H9 (cell line): ENCODE measurements around the gene RAPH1. TPM values are rescaled to one million over a fixed set of nuclear protein-coding genes. Genes with fewer than 3 reads are reported as not detected.

Source experiments
- DNase-seq: peaks from one replicate; pipeline ENCODE4 v3.0.0-alpha.2; 2017
- H2AFZ ChIP-seq: one replicate; pipeline ENCODE4 v1.6.1; 2013; ENCODE audit warnings: mild to moderate bottlenecking, low read length, control low read depth, moderate library complexity
- H2AK5ac ChIP-seq: 2 replicates; pipeline ENCODE4 v1.6.1; 2013; ENCODE audit warnings: low read length, control low read depth, mixed read lengths; ENCODE audit not compliant: insufficient read length
- H2BK120ac ChIP-seq: one replicate; pipeline ENCODE4 v1.6.1; 2013; ENCODE audit warnings: low read depth, mild to moderate bottlenecking, low read length, control low read depth, inconsistent platforms; ENCODE audit not compliant: poor library complexity, severe bottlenecking
- H2BK12ac ChIP-seq: 2 replicates; pipeline ENCODE4 v1.6.1; 2013; ENCODE audit warnings: low read length, control low read depth, mixed read lengths, low read depth; ENCODE audit not compliant: insufficient read length
- H2BK15ac ChIP-seq: 2 replicates; pipeline ENCODE4 v1.6.1; 2013; ENCODE audit warnings: low read depth, low read length, control low read depth
- H2BK20ac ChIP-seq: one replicate; pipeline ENCODE4 v1.6.1; 2013; ENCODE audit warnings: low read depth, mild to moderate bottlenecking, low read length, control low read depth, inconsistent platforms; ENCODE audit not compliant: poor library complexity, severe bottlenecking
- H2BK5ac ChIP-seq: 2 replicates; pipeline ENCODE4 v1.6.1; 2013; ENCODE audit warnings: low read length, control low read depth, mixed read lengths; ENCODE audit not compliant: insufficient read length
- H3K14ac ChIP-seq: 2 replicates; pipeline ENCODE4 v1.6.1; 2013; ENCODE audit warnings: low read length, control low read depth; ENCODE audit not compliant: insufficient read depth
- H3K18ac ChIP-seq: 2 replicates; pipeline ENCODE4 v1.6.1; 2013; ENCODE audit warnings: low read depth, mild to moderate bottlenecking, mixed read lengths, low read length, control low read depth; ENCODE audit not compliant: insufficient read length
- H3K23ac ChIP-seq: 2 replicates; pipeline ENCODE4 v1.6.1; 2013; ENCODE audit warnings: low read length, control low read depth, mixed read lengths, low read depth; ENCODE audit not compliant: insufficient read length
- H3K23me2 ChIP-seq: 2 replicates; pipeline ENCODE4 v1.6.1; 2013; ENCODE audit warnings: low read depth, mild to moderate bottlenecking, mixed read lengths, low read length, control low read depth; ENCODE audit not compliant: insufficient read length, poor library complexity, severe bottlenecking
- H3K27ac ChIP-seq: 2 replicates; pipeline ENCODE4 v1.5.1; 2013; ENCODE audit warnings: low read length, control low read depth, mixed read lengths, low read depth; ENCODE audit not compliant: insufficient read length
- H3K27me3 ChIP-seq: 2 replicates; pipeline ENCODE4 v1.6.1; 2013; ENCODE audit warnings: low read length, control low read depth, inconsistent platforms; ENCODE audit not compliant: insufficient read depth
- H3K4ac ChIP-seq: 2 replicates; pipeline ENCODE4 v1.6.1; 2013; ENCODE audit warnings: low read depth, mild to moderate bottlenecking, control low read depth, inconsistent platforms, low read length, moderate library complexity
- H3K4me1 ChIP-seq: 2 replicates; pipeline ENCODE4 v1.6.1; 2013; ENCODE audit warnings: low read length, control low read depth, inconsistent platforms; ENCODE audit not compliant: insufficient read depth
- H3K4me2 ChIP-seq: 2 replicates; pipeline ENCODE4 v1.6.1; 2013; ENCODE audit warnings: low read length, control low read depth, mixed read lengths; ENCODE audit not compliant: insufficient read length, insufficient read depth
- H3K56ac ChIP-seq: 2 replicates; pipeline ENCODE4 v1.6.1; 2013; ENCODE audit warnings: low read depth, mild to moderate bottlenecking, mixed read lengths, low read length, control low read depth; ENCODE audit not compliant: insufficient read length
- H3K79me1 ChIP-seq: 2 replicates; pipeline ENCODE4 v1.6.1; 2013; ENCODE audit warnings: low read depth, mild to moderate bottlenecking, moderate library complexity, low read length, control low read depth, inconsistent platforms; ENCODE audit not compliant: insufficient read depth, poor library complexity, severe bottlenecking
- H3K79me2 ChIP-seq: 2 replicates; pipeline ENCODE4 v1.6.1; 2013; ENCODE audit warnings: low read length, control low read depth, inconsistent platforms; ENCODE audit not compliant: insufficient read depth
- H3K9ac ChIP-seq: 2 replicates; pipeline ENCODE4 v1.6.1; 2013; ENCODE audit warnings: low read length, control low read depth, mixed read lengths; ENCODE audit not compliant: insufficient read length; ENCODE audit errors: extremely low read depth
- H3K9me3 ChIP-seq: one replicate; pipeline ENCODE4 v1.6.1; 2013; ENCODE audit warnings: low read depth, low read length, inconsistent platforms; ENCODE audit not compliant: control insufficient read depth
- H3T11ph ChIP-seq: one replicate; pipeline ENCODE4 v1.6.1; 2013; ENCODE audit warnings: mild to moderate bottlenecking, low read length, control low read depth, inconsistent platforms
- H4K20me1 ChIP-seq: one replicate; pipeline ENCODE4 v1.6.1; 2013; ENCODE audit not compliant: control insufficient read depth, insufficient read length, insufficient read depth
- H4K5ac ChIP-seq: 2 replicates; pipeline ENCODE4 v1.6.1; 2013; ENCODE audit warnings: low read depth, mild to moderate bottlenecking, mixed read lengths, low read length, control low read depth; ENCODE audit not compliant: insufficient read length
- H4K8ac ChIP-seq: replicated peaks from 2 replicates; pipeline ENCODE4 v1.6.1; 2013; ENCODE audit warnings: low read length, control low read depth, mixed read lengths, low read depth; ENCODE audit not compliant: insufficient read length
- H4K91ac ChIP-seq: 2 replicates; pipeline ENCODE4 v1.6.1; 2013; ENCODE audit warnings: low read depth, mild to moderate bottlenecking, moderate library complexity, mixed read lengths, low read length, control low read depth; ENCODE audit not compliant: insufficient read length
- H3K27ac Mint-ChIP-seq, 3 experiments: 2 replicates in 2 of 3; 3 replicates in 1 of 3; pipeline ENCODE4 v1.8.0; 2020 to 2021; ENCODE audit warnings: mixed read lengths in 3 of 3, mild to moderate bottlenecking in 1 of 3, moderate library complexity in 1 of 3
- H3K27me3 Mint-ChIP-seq: 2 replicates; pipeline ENCODE4 v1.8.0; 2021; ENCODE audit warnings: low read depth, mild to moderate bottlenecking, moderate library complexity, mixed read lengths
- H3K36me3 Mint-ChIP-seq, 3 experiments: 2 replicates in 2 of 3; 3 replicates in 1 of 3; pipeline ENCODE4 v1.8.0; 2020 to 2021; ENCODE audit warnings: low read depth in 3 of 3, mixed read lengths in 3 of 3; ENCODE audit not compliant: insufficient read depth in 1 of 3
- H3K4me1 Mint-ChIP-seq, 2 experiments: 2 replicates each; pipeline ENCODE4 v1.8.0; 2020; ENCODE audit warnings: mixed read lengths in 2 of 2
- H3K4me3 Mint-ChIP-seq, 2 experiments: 2 replicates in 1 of 2; 3 replicates in 1 of 2; pipeline ENCODE4 v1.8.0; 2020 to 2021; ENCODE audit warnings: mild to moderate bottlenecking in 2 of 2, mixed read lengths in 2 of 2, moderate library complexity in 1 of 2
- H3K9me3 Mint-ChIP-seq, 2 experiments: 2 replicates in 1 of 2; 3 replicates in 1 of 2; pipeline ENCODE4 v1.8.0; 2020; ENCODE audit warnings: mild to moderate bottlenecking in 2 of 2, mixed read lengths in 2 of 2, moderate library complexity in 1 of 2
- CTCF ChIP-seq: fragments of 200-600 bp; sonication (generic); conservative IDR thresholded peaks from 3 replicates; pipeline ENCODE4 v1.8.0; 2021; ENCODE audit warnings: antibody characterized with exemption, mild to moderate bottlenecking
- WGBS: extraction: QIAGEN DNeasy Blood & Tissue Kit; methylation state at CpG from one replicate; pipeline ENCODE4 v1.1.7; 2013; ENCODE audit warnings: missing lambda C conversion rate, low lambda C conversion rate, mixed read lengths; ENCODE audit not compliant: insufficient read length; ENCODE audit errors: extremely low coverage; 5-methylcytosine and 5-hydroxymethylcytosine counted together
- total RNA-seq: library from RNA; stranded (reverse); gene quantifications from 2 replicates; pipeline ENCODE4 v1.2.1, GENCODE V29; 2021

The RAPH1 gene
- total RNA-seq, 1 experiment from 2014 or later = 17.1 TPM

- Histone ChIP-seq H3K23ac (no peak overlapping the region), H3K9ac (no peak overlapping the region), H4K8ac (no peak overlapping the region), H3K4me2 (no peak overlapping the region), H3K79me2 (no peaks in the 10 kb centered on the region), H3K4ac (no peak overlapping the region), H3K18ac (no peak overlapping the region), H3K56ac (no peak overlapping the region), H3K9me3 (no peaks in the 10 kb centered on the region), H2AFZ (no peak overlapping the region), H3T11ph (no peak overlapping the region), H4K91ac (no peak overlapping the region), H3K14ac (no peak overlapping the region), H2BK15ac (no peak overlapping the region), H3K23me2 (no peaks in the 10 kb centered on the region), H2AK5ac (no peak overlapping the region), H4K20me1 (no peaks in the 10 kb centered on the region), H3K4me1 (no peaks in the 10 kb centered on the region), H4K5ac (no peak overlapping the region), H2BK12ac (no peak overlapping the region), H2BK5ac (no peak overlapping the region), H3K27me3 (no peaks in the 10 kb centered on the region), H2BK20ac (no peak overlapping the region), H2BK120ac (no peak overlapping the region), H3K27ac (no peak overlapping the region), H3K79me1 (no peaks in the 10 kb centered on the region)
- no peak for DNase-seq
- WGBS = no CpG with 5 or more reads among the region's 7 CpGs
- no peaks in the 10 kb centered on the region; a peak in 1 of 4 replicates for H3K4me1 Mint-ChIP-seq
- H3K9me3 Mint-ChIP-seq = no peaks in the 10 kb centered on the region
- H3K4me3 Mint-ChIP-seq = no peak overlapping the region
- no peaks in the 10 kb centered on the region; a peak in 1 of 7 replicates for H3K36me3 Mint-ChIP-seq
- H3K27ac Mint-ChIP-seq = no peak overlapping the region
- H3K27me3 Mint-ChIP-seq = peaks cover 2% of the 10 kb centered on the region; the same call in 1 of the 2 replicates
- no peak for TF ChIP-seq CTCF
Measured at GRCh38 chr2:203572316-203572715, 37.2 kb upstream of the RAPH1 start.
